ENCODE results near the gene PHLDA3. TPM values are rescaled to one million over a fixed set of nuclear protein-coding genes. Genes with fewer than 3 reads are reported as not detected.

The PHLDA3 gene
- total and polyA plus RNA-seq, 4 donors = 0.36 to 2.2 (median 1.0) TPM

- TF ChIP-seq CTCF (IDR thresholded peaks at IDR 0.05; ENCODE audit: low read depth, low read length, missing input control) (no peak), SP1 (IDR thresholded peaks at IDR 0.05) (no peak), YY1 (IDR thresholded peaks at IDR 0.05) (no peak)
Measured at GRCh38 chr1:201459775-201460174, 9.2 kb downstream of the PHLDA3 start (continued).

- Histone ChIP-seq H3K27ac (ENCODE audit: low read depth in 1 of 2, low read length in 2 of 2) (no peak overlapping the region), H3K9me3 (ENCODE audit: control insufficient read depth in 4 of 4, low read length in 3 of 4) (no peaks in the 10 kb centered on the region), H3K4me1 (ENCODE audit: control insufficient read depth in 4 of 4, insufficient read depth in 4 of 4, low read length in 3 of 4) (no peaks in the 10 kb centered on the region), H3K27me3 (ENCODE audit: control insufficient read depth in 4 of 4, insufficient read depth in 4 of 4, low read length in 3 of 4) (no peaks in the 10 kb centered on the region), H3K9ac (ENCODE audit: low read depth in 1 of 2, low read length in 2 of 2) (no peak overlapping the region), H3K36me3 (ENCODE audit: control insufficient read depth in 4 of 4, insufficient read depth in 3 of 4, low read depth in 1 of 4, low read length in 3 of 4) (no peaks in the 10 kb centered on the region), H3K4me3 (ENCODE audit: low read depth in 1 of 3, low read length in 3 of 3) (no peak overlapping the region)
- no peak for TF ChIP-seq ZBTB33 (IDR thresholded peaks at IDR 0.05)
- no peak for TF ChIP-seq TAF1 (conservative IDR thresholded peaks at IDR 0.05)
- TF ChIP-seq YY1 (IDR thresholded peaks at IDR 0.05) = no peak
- no peak for TF ChIP-seq RXRA (IDR thresholded peaks at IDR 0.05)
- no peak for TF ChIP-seq GABPA (IDR thresholded peaks at IDR 0.05 in 1 of 2, conservative IDR thresholded peaks at IDR 0.05 in 1 of 2)
- TF ChIP-seq HNF4G (IDR thresholded peaks at IDR 0.05) = no peak
- TF ChIP-seq REST (IDR thresholded peaks at IDR 0.05) = no peak
- TF ChIP-seq EGR1 (IDR thresholded peaks at IDR 0.05; ENCODE audit: low read depth in 2 of 2) = no peak
- no peak for TF ChIP-seq FOXA2 (IDR thresholded peaks at IDR 0.05)
- TF ChIP-seq ATF3 (IDR thresholded peaks at IDR 0.05) = no peak
- TF ChIP-seq FOXA1 (IDR thresholded peaks at IDR 0.05) = no peak
- no peak for TF ChIP-seq HNF4A (conservative IDR thresholded peaks at IDR 0.05)
- TF ChIP-seq RAD21 (IDR thresholded peaks at IDR 0.05) = no peak
- no peak for TF ChIP-seq JUND (IDR thresholded peaks at IDR 0.05)
- no peak for TF ChIP-seq SP1 (IDR thresholded peaks at IDR 0.05)
- no peak for DNase-seq (ENCODE audit: low spot score)
- WGBS = 91% methylated on average over 3 of the region's 3 CpGs
Measured at GRCh38 chr1:201459052-201459451, 9.9 kb downstream of the PHLDA3 start.
